Stimulated activated naive CD8-positive, alpha-beta T cell treated with anti-CD3 and anti-CD28 coated beads, Interleukin-15, Interleukin-2, amounts not matched to agents 100 U/mL and 50 U/mL, for 24 hours (primary cell): ENCODE results near the gene FOXD3.

Source experiments
- ATAC-seq: fragments of 150-1000 bp; cut with Tn5 transposase; one replicate; pipeline ENCODE4 v1.10.0; 2021
- DNase-seq: peaks from one replicate; pipeline ENCODE4 v3.0.0; 2021

The FOXD3 gene

DNA sequence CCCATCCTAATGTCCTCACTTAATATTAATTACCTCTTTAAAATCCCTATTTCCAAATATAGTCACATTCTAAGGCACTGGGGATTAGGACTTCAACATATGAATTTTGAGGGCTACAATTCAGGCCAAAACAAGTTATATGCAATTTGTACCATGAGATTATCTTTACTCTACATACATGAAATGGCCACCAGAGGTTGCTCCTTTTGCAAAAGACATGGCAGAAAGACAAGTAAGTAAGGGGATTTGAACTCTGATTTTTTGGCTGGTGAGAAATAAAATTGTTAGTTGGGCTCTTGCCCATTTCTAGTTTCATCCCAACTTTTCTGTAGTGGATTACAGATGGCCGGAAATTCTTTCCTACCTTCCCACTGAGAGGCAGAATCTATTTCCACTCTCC lies 40.2 kb downstream of the FOXD3 start:
- DNase-seq = no peak
- ATAC-seq = no peak

GRCh38 chr1:63363014-63363413 lies 40.6 kb downstream of the FOXD3 start:
- DNase-seq (no peak), ATAC-seq (no peak)

DNA sequence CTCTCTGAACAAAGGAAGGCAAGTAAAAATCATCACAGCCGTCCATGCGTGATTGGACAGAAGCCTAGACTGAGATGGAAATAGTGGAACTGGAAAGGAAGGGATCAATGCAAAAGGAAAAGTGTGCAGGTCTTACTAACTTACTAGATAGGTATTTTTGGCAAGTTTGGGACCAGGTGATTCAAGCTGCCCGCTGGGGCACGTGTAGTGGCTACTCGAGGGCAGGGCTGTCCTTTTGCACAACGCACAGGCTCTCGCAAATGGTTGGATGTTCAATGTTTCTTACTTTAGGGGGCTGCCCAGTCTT lies 44.5 kb downstream of the FOXD3 start:
- ATAC-seq (no peak), DNase-seq (no peak)

- ATAC-seq = peak; percentile 96
These were observed 45.1 kb downstream of the FOXD3 start, which contains the start of gene ALG6 for GRCh38 chr1:63367215-63368103. TSS of gene ALG6 (plus strand) at chr1:63367627. CDS start at chr1:63370978, 3,351 bp downstream.

GRCh38 chr1:63368131-63368530 lies 45.8 kb downstream of the FOXD3 start:
- DNase-seq (no peak), ATAC-seq (no peak)

More at GRCh38 chr1:63367215-63368103, 45.1 kb downstream of the FOXD3 start, which contains the start of gene ALG6:
- DNase-seq = peak; percentile 97
